Effector memory CD4-positive, alpha-beta T cell (primary cell): Measurements from ENCODE around the gene CTNND1.
"Not testable (repeated sequence)": the region's sequence is repeated elsewhere in the genome, so short reads cannot be mapped to it uniquely, and the experiment has no call there.

ENCODE experiments used
- DNase-seq, 3 donors: peaks; one replicate each; pipeline ENCODE4 v3.0.0-alpha.2; 2020
- H3K27ac ChIP-seq: 2 replicates; pipeline ENCODE4 v1.7.0; 2013; ENCODE audit warnings: mild to moderate bottlenecking, low read length, moderate library complexity; ENCODE audit not compliant: insufficient read depth, poor library complexity, severe bottlenecking
- H3K27me3 ChIP-seq: replicated peaks from 2 replicates; pipeline ENCODE4 v1.7.0; 2013; ENCODE audit warnings: mild to moderate bottlenecking, low read length; ENCODE audit not compliant: insufficient read depth, control insufficient read depth, poor library complexity, severe bottlenecking
- H3K36me3 ChIP-seq: 2 replicates; pipeline ENCODE4 v1.7.0; 2013; ENCODE audit warnings: mild to moderate bottlenecking, low read length, moderate library complexity; ENCODE audit not compliant: control insufficient read depth, insufficient read depth
- H3K4me1 ChIP-seq: 2 replicates; pipeline ENCODE4 v1.7.0; 2013; ENCODE audit warnings: low read length, mild to moderate bottlenecking; ENCODE audit not compliant: control insufficient read depth, insufficient read depth, poor library complexity, severe bottlenecking
- H3K4me3 ChIP-seq: 2 replicates; pipeline ENCODE4 v1.7.0; 2013; ENCODE audit warnings: low read length, low read depth, mild to moderate bottlenecking; ENCODE audit not compliant: insufficient read depth, poor library complexity, severe bottlenecking
- H3K9me3 ChIP-seq: 2 replicates; pipeline ENCODE4 v1.7.0; 2013; ENCODE audit warnings: mild to moderate bottlenecking, low read length, moderate library complexity; ENCODE audit not compliant: control insufficient read depth

CTNND1 gene

GRCh38 chr11:57805780-57806179 lies 44.2 kb downstream of the CTNND1 start:
- no peak for DNase-seq
- Histone ChIP-seq H3K27ac (no peak overlapping the region), H3K9me3 (no peaks in the 10 kb centered on the region), H3K4me1 (peaks cover 6% of the 10 kb centered on the region), H3K4me3 (no peak overlapping the region), H3K27me3 (no peaks in the 10 kb centered on the region), H3K36me3 (peaks cover 13% of the 10 kb centered on the region)

DNA sequence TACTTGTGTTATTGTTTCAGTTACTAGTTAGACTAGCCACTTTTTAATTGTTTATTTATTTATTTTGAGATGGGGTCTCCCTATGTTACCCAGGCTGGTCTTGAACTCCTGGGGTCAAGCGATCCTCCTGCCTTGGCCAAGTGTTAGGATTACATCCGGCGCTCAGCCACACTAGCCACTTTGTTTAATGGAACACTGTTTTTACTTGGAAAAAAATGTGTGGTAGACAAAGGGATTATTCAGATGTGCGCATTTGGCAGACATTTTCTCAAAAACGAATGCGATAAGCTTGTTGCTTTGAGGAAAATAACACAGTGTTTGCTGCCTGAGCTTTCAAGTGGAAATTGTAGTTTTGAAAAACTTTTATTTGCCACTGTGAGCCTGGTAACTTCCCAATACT lies 51.0 kb downstream of the CTNND1 start:
- no peak for DNase-seq
- no peaks in the 10 kb centered on the region for H3K9me3 ChIP-seq
- H3K4me1 ChIP-seq: no peaks in the 10 kb centered on the region
- no peak overlapping the region for H3K4me3 ChIP-seq
- H3K27me3 ChIP-seq: no peaks in the 10 kb centered on the region
- H3K36me3 ChIP-seq: peaks cover 15% of the 10 kb centered on the region
- no peak overlapping the region for H3K27ac ChIP-seq

- Histone ChIP-seq H3K27ac (no peak overlapping the region), H3K27me3 (no peaks in the 10 kb centered on the region), H3K4me1 (no peaks in the 10 kb centered on the region), H3K4me3 (no peak overlapping the region), H3K36me3 (peaks cover 9% of the 10 kb centered on the region), H3K9me3 (no peaks in the 10 kb centered on the region)
- DNase-seq: no peak
These were observed 53.9 kb downstream of the CTNND1 start for GRCh38 chr11:57815476-57815875.

GRCh38 chr11:57815877-57816276 lies 54.3 kb downstream of the CTNND1 start:
- H3K4me1 ChIP-seq: no peaks in the 10 kb centered on the region
- no peak overlapping the region for H3K27ac ChIP-seq
- no peak overlapping the region for H3K4me3 ChIP-seq
- DNase-seq: no peak
- H3K9me3 ChIP-seq: no peaks in the 10 kb centered on the region
- H3K36me3 ChIP-seq: peaks cover 9% of the 10 kb centered on the region
- no peaks in the 10 kb centered on the region for H3K27me3 ChIP-seq

GRCh38 chr11:57818812-57819211 lies 57.2 kb downstream of the CTNND1 start:
- Histone ChIP-seq H3K4me1 (no peaks in the 10 kb centered on the region), H3K9me3 (no peaks in the 10 kb centered on the region), H3K4me3 (no peak overlapping the region), H3K27ac (no peak overlapping the region), H3K36me3 (peaks cover 9% of the 10 kb centered on the region), H3K27me3 (no peaks in the 10 kb centered on the region)
- DNase-seq: no peak

DNA sequence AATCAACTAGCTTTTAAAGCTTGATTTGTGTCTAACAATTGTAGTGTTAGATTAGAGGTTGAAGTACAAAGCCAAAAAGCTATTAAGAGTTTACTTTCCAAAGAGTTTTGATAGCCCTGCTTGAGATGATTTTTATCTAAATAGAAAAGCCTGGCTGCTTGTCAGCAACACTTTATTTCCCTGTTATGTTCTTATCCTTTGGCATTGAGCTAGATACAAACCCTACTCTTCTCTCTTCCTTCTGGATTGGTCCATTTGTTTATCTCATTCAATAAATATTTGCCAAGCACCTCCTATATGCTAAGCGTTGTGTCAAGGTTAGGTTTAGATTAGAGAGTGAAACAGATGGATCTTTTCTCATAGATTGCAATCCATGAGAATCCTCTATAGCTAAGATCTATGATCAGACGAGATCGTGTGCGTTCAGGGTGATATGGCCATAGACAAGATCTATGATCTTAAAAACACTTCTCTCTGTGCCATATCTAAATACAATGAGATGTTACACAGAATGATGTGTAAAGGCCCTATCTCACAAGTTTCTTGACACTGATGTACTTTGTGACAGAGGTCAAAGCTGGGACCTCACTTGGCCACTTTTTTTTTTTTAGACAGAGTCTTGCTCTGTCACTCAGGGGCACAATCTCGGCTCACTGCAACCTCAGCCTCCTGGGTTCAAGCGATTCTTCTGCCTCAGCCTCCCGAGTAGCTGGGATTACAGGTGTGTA lies 57.8 kb downstream of the CTNND1 start:
- Histone ChIP-seq H3K4me3 (no peak overlapping the region), H3K9me3 (no peaks in the 10 kb centered on the region), H3K27me3 (no peaks in the 10 kb centered on the region), H3K27ac (no peak overlapping the region), H3K4me1 (no peaks in the 10 kb centered on the region), H3K36me3 (peaks cover 9% of the 10 kb centered on the region)
- no peak for DNase-seq

DNA sequence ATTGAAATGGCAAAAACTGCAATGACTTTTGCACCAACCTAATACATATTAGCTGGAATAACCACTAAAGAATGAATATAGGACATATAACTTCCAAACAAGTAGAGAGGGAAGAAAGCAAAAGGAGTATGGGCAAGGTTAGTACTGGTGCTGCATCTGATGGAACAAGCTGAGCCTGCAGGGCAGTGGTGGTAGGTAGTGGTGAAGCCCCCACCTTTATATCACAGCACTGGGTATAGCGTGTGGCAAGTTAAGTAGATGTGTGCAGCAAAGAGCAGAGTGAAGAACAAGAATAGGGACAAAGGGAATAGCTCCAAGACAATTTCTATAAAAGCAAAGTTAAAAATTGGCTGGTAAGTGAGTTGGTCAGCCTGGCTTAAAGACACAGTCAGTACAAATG lies 62.3 kb downstream of the CTNND1 start:
- no peak for DNase-seq
- H3K27ac ChIP-seq: no peak overlapping the region
- H3K36me3 ChIP-seq: no peaks in the 10 kb centered on the region
- no peaks in the 10 kb centered on the region for H3K9me3 ChIP-seq
- no peaks in the 10 kb centered on the region for H3K4me1 ChIP-seq
- H3K4me3 ChIP-seq: no peak overlapping the region
- H3K27me3 ChIP-seq: no peaks in the 10 kb centered on the region

- no peak for DNase-seq
- Histone ChIP-seq H3K27me3 (no peaks in the 10 kb centered on the region), H3K27ac (no peak overlapping the region), H3K36me3 (no peaks in the 10 kb centered on the region), H3K4me3 (no peak overlapping the region), H3K4me1 (no peaks in the 10 kb centered on the region), H3K9me3 (no peaks in the 10 kb centered on the region)
These were observed 73.2 kb downstream of the CTNND1 start for GRCh38 chr11:57834852-57835251.

GRCh38 chr11:57838609-57839008 lies 77.0 kb downstream of the CTNND1 start:
- H3K4me1 ChIP-seq, DNase-seq, H3K4me3 ChIP-seq, H3K27me3 ChIP-seq, H3K9me3 ChIP-seq, H3K27ac ChIP-seq, H3K36me3 ChIP-seq: not testable (repeated sequence)

DNA sequence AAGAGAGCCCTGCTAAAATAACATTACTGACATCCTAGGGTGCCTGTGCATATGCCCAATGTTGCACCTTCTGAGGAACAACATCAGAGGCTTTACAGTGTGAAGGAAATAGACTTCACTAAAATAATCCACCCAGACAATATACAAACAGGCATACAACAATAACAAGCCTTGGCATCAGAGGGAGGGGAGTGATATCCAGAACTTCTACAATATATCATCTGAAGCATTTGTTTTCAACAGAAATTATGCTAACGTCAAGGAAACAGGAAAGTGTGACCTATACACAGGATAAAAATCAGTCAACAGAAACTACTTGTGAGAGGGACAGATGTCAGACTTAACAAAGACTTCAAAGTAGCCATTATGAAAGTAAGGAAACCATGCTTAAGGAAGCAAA lies 81.3 kb downstream of the CTNND1 start:
- DNase-seq: no peak
- H3K9me3 ChIP-seq: no peaks in the 10 kb centered on the region
- no peaks in the 10 kb centered on the region for H3K27me3 ChIP-seq
- no peak overlapping the region for H3K27ac ChIP-seq
- no peak overlapping the region for H3K4me3 ChIP-seq
- no peaks in the 10 kb centered on the region for H3K36me3 ChIP-seq
- H3K4me1 ChIP-seq: no peaks in the 10 kb centered on the region
